Activated CD8-positive, alpha-beta T cell treated with anti-CD3 and anti-CD28 coated beads for 36 hours (primary cell): ENCODE results near the gene FIBCD1. TPM values are rescaled to one million over a fixed set of nuclear protein-coding genes. Genes with fewer than 3 reads are reported as not detected.

Experiments
- ATAC-seq: fragments of 200-7000 bp; cut with Tn5 transposase; one replicate; pipeline ENCODE4 v1.10.0; 2021; ENCODE audit warnings: mild to moderate bottlenecking, moderate library complexity
- CTCF ChIA-PET: fragments of 350-600 bp; sonication (Branson Sonifier 250); formaldehyde crosslinking; loops from one replicate; lab custom pipeline; 2021; ENCODE audit warnings: antibody characterized with exemption; lab: Charles Lee
- POLR2A ChIA-PET: fragments of 350-600 bp; sonication (Branson Sonifier 250); formaldehyde crosslinking; loops from one replicate; lab custom pipeline; 2021; ENCODE audit warnings: antibody characterized with exemption; lab: Charles Lee
- DNase-seq: peaks from one replicate; pipeline ENCODE4 v3.0.0-alpha.2; 2020
- H3K27ac Mint-ChIP-seq: one replicate; pipeline ENCODE4 v1.8.0; 2021; ENCODE audit warnings: mild to moderate bottlenecking, mixed read lengths
- H3K27me3 Mint-ChIP-seq: one replicate; pipeline ENCODE4 v1.8.0; 2021; ENCODE audit warnings: mixed read lengths
- H3K36me3 Mint-ChIP-seq: one replicate; pipeline ENCODE4 v1.8.0; 2021; ENCODE audit warnings: low read depth, mixed read lengths
- H3K4me1 Mint-ChIP-seq: one replicate; pipeline ENCODE4 v1.8.0; 2021; ENCODE audit warnings: low read depth, mixed read lengths
- H3K4me3 Mint-ChIP-seq: one replicate; pipeline ENCODE4 v1.8.0; 2021; ENCODE audit warnings: mild to moderate bottlenecking, moderate library complexity, mixed read lengths
- H3K9me3 Mint-ChIP-seq: one replicate; pipeline ENCODE4 v1.8.0; 2021; ENCODE audit warnings: mixed read lengths
- CTCF ChIP-seq: fragments of 200-600 bp; IDR thresholded peaks from one replicate; pipeline ENCODE4 v1.8.0; 2022; ENCODE audit warnings: antibody characterized with exemption, mild to moderate bottlenecking
- intact Hi-C: fragments of 100-400 bp; cut with micrococcal nuclease; formaldehyde crosslinking; loops from one replicate; pipeline ENCODE4 v1.10.0; 2022
- total RNA-seq, 2 experiments: library from RNA; stranded (reverse); gene quantifications; one replicate each; pipeline ENCODE4 v1.2.3, GENCODE V29; 2021

Gene FIBCD1
- total RNA-seq, 2 experiments from 2014 or later = not detected

- H3K4me3 Mint-ChIP-seq = no peak overlapping the region
- H3K36me3 Mint-ChIP-seq = no peaks in the 10 kb centered on the region
- no peak for DNase-seq
- peaks cover 6% of the 10 kb centered on the region for H3K4me1 Mint-ChIP-seq
- H3K27me3 Mint-ChIP-seq = peaks cover 32% of the 10 kb centered on the region
- no peak for TF ChIP-seq CTCF
- no peak for ATAC-seq
- no peak overlapping the region for H3K27ac Mint-ChIP-seq
- ChIA-PET CTCF (interaction anchor here (1.6 to 2.2 kb wide), 2 partner anchors 9 to 242 kb away, joined by 3 to 6 read pairs; no protein-coding TSS in a partner anchor), POLR2A (no interaction called here)
- intact Hi-C loops = no loop called here
- H3K9me3 Mint-ChIP-seq = no peaks in the 10 kb centered on the region
Measured at GRCh38 chr9:130943777-130944176, 4.7 kb upstream of the FIBCD1 start.

- ChIA-PET POLR2A (no interaction called here), CTCF (interaction anchor here (1.6 to 2.2 kb wide), 2 partner anchors 9 to 242 kb away, joined by 3 to 6 read pairs; no protein-coding TSS in a partner anchor)
- Mint-ChIP-seq H3K4me1 (peaks cover 7% of the 10 kb centered on the region), H3K36me3 (no peaks in the 10 kb centered on the region), H3K9me3 (no peaks in the 10 kb centered on the region), H3K27me3 (peaks cover 31% of the 10 kb centered on the region), H3K27ac (no peak overlapping the region), H3K4me3 (no peak overlapping the region)
- DNase-seq = no peak
- TF ChIP-seq CTCF = no peak
- intact Hi-C loops = no loop called here
- no peak for ATAC-seq
Measured at GRCh38 chr9:130943221-130943620, 4.2 kb upstream of the FIBCD1 start.

- Mint-ChIP-seq H3K27me3 (peaks cover 33% of the 10 kb centered on the region), H3K27ac (no peak overlapping the region), H3K36me3 (no peaks in the 10 kb centered on the region), H3K4me1 (peaks cover 7% of the 10 kb centered on the region), H3K4me3 (no peak overlapping the region), H3K9me3 (no peaks in the 10 kb centered on the region)
- no peak for DNase-seq
- TF ChIP-seq CTCF = no peak
- no peak for ATAC-seq
- ChIA-PET CTCF (interaction anchor here (1.6 to 2.2 kb wide), 2 partner anchors 10 to 241 kb away, joined by 3 to 6 read pairs; no protein-coding TSS in a partner anchor), POLR2A (interaction anchor here (0.6 kb wide), 1 partner anchor 92 kb away, joined by 3 read pairs; no protein-coding TSS in a partner anchor)
- intact Hi-C loops = no loop called here
Measured at GRCh38 chr9:130942679-130943078, 3.6 kb upstream of the FIBCD1 start.

- ChIA-PET POLR2A (interaction anchor here (0.6 kb wide), 1 partner anchor 92 kb away, joined by 3 read pairs; no protein-coding TSS in a partner anchor), CTCF (interaction anchor here (0.9 to 2.2 kb wide), 2 partner anchors 11 to 78 kb away, joined by 3 to 6 read pairs; no protein-coding TSS in a partner anchor)
- DNase-seq (no peak), ATAC-seq (no peak)
- Mint-ChIP-seq H3K4me1 (peaks cover 7% of the 10 kb centered on the region), H3K4me3 (no peak overlapping the region), H3K36me3 (no peaks in the 10 kb centered on the region), H3K27me3 (peaks cover 37% of the 10 kb centered on the region), H3K27ac (no peak overlapping the region), H3K9me3 (no peaks in the 10 kb centered on the region)
- intact Hi-C loops = no loop called here
- TF ChIP-seq CTCF = no peak
Measured at GRCh38 chr9:130942084-130942483, 3.0 kb upstream of the FIBCD1 start.

- peak; percentile 86 for DNase-seq
- peak; percentile 93 for ATAC-seq
- Mint-ChIP-seq H3K4me1 (peaks cover 7% of the 10 kb centered on the region), H3K9me3 (no peaks in the 10 kb centered on the region), H3K4me3 (no peak overlapping the region), H3K27ac (no peak overlapping the region), H3K27me3 (peaks cover 40% of the 10 kb centered on the region), H3K36me3 (no peaks in the 10 kb centered on the region)
- intact Hi-C loops = no loop called here
- ChIA-PET CTCF (no interaction called here), POLR2A (no interaction called here)
- peak; percentile 87 for TF ChIP-seq CTCF
Measured at GRCh38 chr9:130940693-130941576, 1.9 kb upstream of the FIBCD1 start.
